ENCODE results near the gene FIG4.
"Not testable (repeated sequence)": the region's sequence is repeated elsewhere in the genome, so short reads cannot be mapped to it uniquely, and the experiment has no call there.

FIG4 gene

GRCh38 chr6:109861946-109862345 lies 170.8 kb downstream of the FIG4 start:
- DNase-seq, result no peak

GRCh38 chr6:109864050-109864449 lies 173.0 kb downstream of the FIG4 start:
- no peak for DNase-seq

- DNase-seq, result no peak
Observed at GRCh38 chr6:109865968-109866367, 174.9 kb downstream of the FIG4 start.

- DNase-seq, result no peak
Observed at GRCh38 chr6:109867009-109867969, 176.2 kb downstream of the FIG4 start.

GRCh38 chr6:109867970-109868358 lies 176.9 kb downstream of the FIG4 start:
- no peak for DNase-seq

- DNase-seq, result not testable (repeated sequence)
Observed at GRCh38 chr6:109869398-109870088, 178.4 kb downstream of the FIG4 start.

- DNase-seq, result no peak
Observed at GRCh38 chr6:109870089-109870410, 179.0 kb downstream of the FIG4 start.

- DNase-seq, result no peak
Observed at GRCh38 chr6:109872549-109872948, 181.5 kb downstream of the FIG4 start.

- DNase-seq, result no peak
Observed at GRCh38 chr6:109872968-109873545, 182.0 kb downstream of the FIG4 start.

- no peak for DNase-seq
Observed at GRCh38 chr6:109874086-109874485, 183.0 kb downstream of the FIG4 start.

GRCh38 chr6:109874621-109875020 lies 183.5 kb downstream of the FIG4 start:
- no peak for DNase-seq
